Measurements from ENCODE around the gene DHH.

Gene DHH

DNA sequence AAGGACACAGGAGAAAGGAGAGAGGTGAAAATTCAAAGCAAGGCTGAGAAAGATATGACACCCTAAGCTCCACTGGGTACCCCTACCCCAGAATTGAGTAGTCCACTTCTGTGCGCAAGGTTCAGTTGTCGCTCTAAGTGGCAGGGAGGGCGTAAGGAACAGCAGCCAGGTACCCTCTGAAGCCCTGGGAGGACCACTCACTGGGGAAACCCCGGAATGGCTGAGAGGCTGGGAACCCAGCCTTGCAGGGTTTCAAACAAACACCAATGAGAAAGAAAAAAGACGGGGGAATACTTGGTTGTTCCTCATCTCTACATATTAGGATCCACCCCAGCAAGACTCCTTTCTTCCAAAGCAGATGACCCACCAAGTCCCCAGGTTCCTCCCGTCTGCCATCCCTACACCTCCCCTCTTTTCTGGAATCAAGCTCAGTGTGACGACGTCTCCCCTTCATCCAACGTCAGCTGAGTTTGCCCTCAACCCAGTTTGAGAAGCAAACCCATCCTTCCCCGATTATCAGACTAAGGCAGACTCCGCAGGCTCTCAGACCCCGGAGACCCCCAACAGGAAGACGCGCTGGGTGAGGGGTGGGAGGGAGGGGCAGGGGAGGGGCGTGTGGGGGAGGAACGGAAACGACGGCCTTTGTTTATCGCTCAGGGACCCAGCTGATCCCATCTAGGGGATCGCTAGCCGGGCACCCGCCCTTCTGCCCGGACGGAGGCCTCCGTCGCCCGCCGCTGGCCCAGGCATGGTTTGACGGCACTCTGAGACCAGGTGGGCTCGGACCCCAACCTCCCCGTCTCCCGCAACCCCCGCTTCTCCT lies 15.3 kb upstream of the DHH start:
- no peak for DNase-seq (ENCODE audit: low read depth in 1 of 2, low spot score in 1 of 2)

DNA sequence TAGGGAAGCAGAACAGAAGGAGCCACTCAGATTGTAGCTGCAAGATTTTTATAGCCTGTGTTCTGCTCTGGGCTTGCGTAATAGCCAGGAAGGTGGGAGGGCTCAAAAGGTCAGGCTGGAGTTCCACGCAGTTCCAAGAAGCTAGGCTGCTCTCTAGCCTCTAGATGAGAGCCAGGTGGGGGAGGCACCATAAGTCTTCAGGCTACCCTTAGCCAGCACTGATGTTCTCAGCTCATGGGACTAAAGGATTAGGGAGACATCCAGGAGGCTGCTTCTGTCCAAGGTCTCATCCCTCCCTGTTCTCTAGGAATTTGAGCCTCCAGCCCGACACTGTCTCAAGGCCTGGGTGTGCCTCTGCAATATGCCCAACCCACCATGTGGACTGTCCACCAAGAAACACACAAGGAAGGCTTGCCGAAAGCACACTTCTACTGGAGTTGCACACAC lies 14.4 kb upstream of the DHH start:
- no peak for DNase-seq (ENCODE audit: low read depth in 1 of 2, low spot score in 1 of 2)

DNA sequence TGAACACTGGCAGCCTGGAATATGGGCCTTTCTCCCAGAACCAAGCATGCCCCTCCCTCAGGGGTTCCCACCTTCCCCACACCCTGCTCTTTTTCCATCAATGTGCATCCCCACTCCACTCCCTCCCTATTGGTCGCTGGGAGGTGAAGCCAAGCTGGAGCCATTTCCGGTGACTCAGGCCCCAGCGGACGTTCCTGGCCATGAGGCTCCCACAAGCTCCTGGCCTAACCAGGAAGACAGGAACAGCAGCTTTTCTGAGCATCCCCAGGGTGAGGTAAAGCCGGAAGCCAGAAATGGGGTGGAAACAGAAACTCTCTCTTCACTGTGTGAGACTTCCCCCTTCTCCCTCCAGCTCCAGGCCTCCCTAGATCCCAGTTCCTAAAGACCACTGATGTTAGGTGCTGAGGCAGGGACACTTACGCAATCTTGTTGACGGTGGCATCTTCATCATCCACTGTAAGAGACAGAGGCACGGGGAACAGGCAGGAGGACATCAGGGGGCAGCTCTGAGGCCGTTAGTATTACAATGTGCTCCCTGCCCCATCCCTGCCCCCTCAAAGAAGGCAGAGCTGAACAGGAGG lies 11.0 kb upstream of the DHH start:
- DNase-seq (ENCODE audit: low read depth in 1 of 2, low spot score in 1 of 2): no peak

- no peak for DNase-seq (ENCODE audit: low read depth in 1 of 2, low spot score in 1 of 2)
These were observed 10.2 kb upstream of the DHH start for GRCh38 chr12:49104822-49105221.

DNA sequence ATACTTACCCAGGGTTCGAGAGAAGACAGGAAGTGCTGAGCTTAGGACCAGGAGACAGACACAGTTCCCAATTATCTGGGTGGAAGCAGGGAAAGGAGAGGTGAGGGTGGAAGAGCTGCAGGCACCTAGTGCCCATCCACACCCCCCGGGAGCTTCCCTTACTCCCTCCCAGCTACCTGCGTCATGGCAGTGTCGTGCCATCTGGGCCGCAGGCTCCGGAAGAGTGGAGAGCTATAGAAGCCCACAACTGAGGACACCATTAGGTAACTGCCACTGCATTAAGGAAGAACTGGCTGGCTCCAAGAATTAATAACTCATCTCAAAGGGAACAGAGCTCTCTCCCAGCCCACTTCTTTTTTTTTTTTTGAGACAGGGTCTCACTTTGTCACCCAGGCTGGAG lies 5.8 kb upstream of the DHH start:
- DNase-seq (ENCODE audit: low read depth in 1 of 2, low spot score in 1 of 2): no peak

DNA sequence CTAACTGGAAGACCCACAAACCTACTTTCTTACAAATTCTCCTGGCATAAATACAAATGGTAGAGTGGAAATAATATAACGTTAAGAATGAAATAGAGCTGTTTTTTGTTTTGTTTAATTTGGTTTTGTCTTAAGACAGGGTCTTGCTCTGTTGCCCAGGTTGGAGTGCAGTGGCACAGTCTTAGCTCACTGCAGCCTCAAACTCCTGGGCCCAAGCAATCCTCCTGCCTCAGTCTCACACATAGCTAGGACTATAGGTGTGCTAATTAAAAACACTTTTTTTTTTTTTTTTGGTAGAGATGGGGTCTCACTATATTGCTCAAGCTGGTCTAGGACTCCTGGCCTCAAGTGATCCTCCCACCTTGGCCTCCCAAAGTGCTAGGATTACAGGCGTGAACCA lies 4.1 kb upstream of the DHH start:
- no peak for DNase-seq (ENCODE audit: low read depth in 1 of 2, low spot score in 1 of 2)

GRCh38 chr12:49098035-49098451 lies 3.4 kb upstream of the DHH start:
- peak; percentile 38 to 45 for DNase-seq (ENCODE audit: low read depth in 1 of 2, low spot score in 1 of 2)

DNA sequence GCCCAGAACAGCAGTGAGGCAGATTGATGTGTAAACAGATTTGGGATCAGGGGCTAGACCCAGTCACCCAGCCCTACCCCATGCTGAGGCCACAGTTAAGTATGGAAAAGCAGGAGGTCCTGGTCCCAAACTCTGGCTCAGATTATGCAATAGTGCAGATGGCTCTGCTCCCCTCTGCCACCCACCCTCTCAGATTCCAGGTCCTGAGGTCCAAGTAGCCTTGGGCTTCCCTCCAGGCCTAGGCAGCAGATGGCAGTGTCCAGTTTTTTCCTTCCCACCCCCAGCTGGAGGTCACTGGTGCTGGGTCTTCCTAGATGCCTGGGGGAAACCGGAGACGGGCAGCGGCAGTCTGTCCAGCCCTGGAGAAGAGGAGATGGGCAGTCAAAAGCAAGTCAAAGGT lies 2.8 kb upstream of the DHH start:
- DNase-seq (ENCODE audit: low read depth in 1 of 2, low spot score in 1 of 2): no peak

GRCh38 chr12:49094975-49095365 lies 369 bp upstream of the DHH start:
- no peak for DNase-seq (ENCODE audit: low read depth in 1 of 2, low spot score in 1 of 2)

- DNase-seq (ENCODE audit: low read depth in 1 of 2, low spot score in 1 of 2): no peak
These were observed 825 bp downstream of the DHH start for GRCh38 chr12:49093792-49094159.

DNA sequence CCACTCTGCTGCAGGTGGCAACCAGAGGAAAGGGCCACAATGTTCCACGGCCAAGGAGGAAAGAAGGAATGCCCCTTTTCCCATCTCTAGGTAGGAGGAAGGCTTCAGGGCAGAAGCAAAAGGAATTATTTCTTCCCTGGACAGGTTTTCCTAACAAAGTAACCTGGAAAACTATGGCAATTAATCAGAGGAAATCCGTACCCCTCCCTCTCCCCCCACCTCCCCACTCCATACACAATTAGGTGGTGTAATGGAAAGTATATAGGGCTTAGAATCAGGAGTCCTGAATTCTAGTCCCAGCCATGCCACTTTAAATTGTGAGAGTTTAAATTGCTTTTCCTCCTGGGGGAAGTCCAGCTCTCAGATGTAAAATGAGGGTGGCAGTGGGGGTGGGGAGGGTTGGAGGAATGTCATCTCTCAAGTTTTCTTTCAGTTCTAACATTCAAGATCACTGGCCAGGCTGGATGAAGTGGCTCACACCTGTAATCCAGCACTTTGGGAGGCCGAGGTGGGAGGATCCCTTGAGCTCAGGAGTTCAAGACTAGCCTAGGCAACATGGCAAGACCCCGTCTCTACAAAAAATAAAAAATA lies 1.7 kb downstream of the DHH start:
- DNase-seq (ENCODE audit: low read depth in 1 of 2, low spot score in 1 of 2): no peak

GRCh38 chr12:49092086-49092815 lies 2.4 kb downstream of the DHH start:
- DNase-seq (ENCODE audit: low read depth in 1 of 2, low spot score in 1 of 2): no peak

- no peak for DNase-seq (ENCODE audit: low read depth in 1 of 2, low spot score in 1 of 2)
These were observed 2.8 kb downstream of the DHH start for GRCh38 chr12:49091836-49092085.

DNA sequence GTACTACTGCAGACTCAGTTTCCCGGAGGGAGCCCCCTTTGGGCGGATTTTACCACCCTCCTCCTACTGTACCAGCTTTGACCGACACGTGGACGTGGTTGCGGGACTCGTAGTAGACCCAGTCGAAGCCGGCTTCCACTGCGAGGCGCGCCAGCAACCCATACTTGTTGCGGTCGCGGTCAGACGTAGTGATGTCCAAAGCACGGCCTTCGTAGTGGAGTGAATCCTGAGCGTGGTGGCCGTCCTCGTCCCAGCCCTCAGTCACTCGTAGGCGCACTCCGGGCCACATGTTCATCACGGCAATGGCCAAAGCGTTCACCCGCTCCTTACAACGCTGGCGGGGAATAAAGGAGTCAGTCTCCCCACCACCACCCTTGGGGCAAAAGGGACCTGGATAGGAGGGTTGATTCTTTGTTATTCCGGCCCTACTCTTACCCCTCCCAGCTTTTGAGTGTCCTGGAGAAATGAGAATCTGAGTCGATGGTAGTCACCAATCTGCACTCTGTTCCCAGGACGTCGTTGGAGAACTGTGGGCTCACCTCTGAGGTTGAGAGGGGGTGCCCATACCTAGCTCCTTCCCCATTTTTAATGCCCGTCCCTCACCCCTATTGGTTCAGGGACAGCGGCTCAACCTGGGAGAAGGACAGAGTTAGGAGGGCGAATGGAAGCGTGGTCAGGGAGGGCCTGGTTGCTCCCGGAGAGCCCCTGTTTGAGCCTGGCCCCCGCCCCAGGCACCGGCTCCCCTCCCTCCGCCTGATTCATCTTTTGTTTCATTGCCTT lies 3.4 kb downstream of the DHH start:
- no peak for DNase-seq (ENCODE audit: low read depth in 1 of 2, low spot score in 1 of 2)

- DNase-seq (ENCODE audit: low read depth in 1 of 2, low spot score in 1 of 2): no peak
These were observed 4.5 kb downstream of the DHH start for GRCh38 chr12:49089821-49090773.

GRCh38 chr12:49088932-49089330 lies 5.7 kb downstream of the DHH start:
- DNase-seq (ENCODE audit: low read depth in 1 of 2, low spot score in 1 of 2): no peak

GRCh38 chr12:49088150-49088931 lies 6.3 kb downstream of the DHH start:
- peak in 1 of 2 donors; percentile 46 for DNase-seq (ENCODE audit: low read depth in 1 of 2, low spot score in 1 of 2)

DNA sequence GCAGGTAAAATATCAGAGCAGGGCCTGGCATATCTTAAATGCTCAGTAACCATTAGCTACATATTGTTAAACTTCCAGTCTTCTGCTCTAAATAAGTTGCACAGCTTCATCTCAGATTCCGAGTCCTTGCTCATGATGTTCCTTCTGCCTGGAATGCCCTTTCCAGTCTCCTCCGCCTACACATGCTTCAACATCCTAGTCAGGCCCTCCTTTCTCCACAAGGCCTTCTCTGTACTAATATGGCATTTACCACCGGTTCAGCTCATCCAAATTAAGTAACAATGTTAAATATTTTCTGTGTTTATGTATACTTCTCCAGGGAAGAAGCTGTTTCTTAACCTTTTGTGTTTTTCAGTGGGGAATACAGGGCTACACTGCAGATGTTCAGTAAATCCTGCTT lies 8.5 kb downstream of the DHH start:
- no peak for DNase-seq (ENCODE audit: low read depth in 1 of 2, low spot score in 1 of 2)

DNA sequence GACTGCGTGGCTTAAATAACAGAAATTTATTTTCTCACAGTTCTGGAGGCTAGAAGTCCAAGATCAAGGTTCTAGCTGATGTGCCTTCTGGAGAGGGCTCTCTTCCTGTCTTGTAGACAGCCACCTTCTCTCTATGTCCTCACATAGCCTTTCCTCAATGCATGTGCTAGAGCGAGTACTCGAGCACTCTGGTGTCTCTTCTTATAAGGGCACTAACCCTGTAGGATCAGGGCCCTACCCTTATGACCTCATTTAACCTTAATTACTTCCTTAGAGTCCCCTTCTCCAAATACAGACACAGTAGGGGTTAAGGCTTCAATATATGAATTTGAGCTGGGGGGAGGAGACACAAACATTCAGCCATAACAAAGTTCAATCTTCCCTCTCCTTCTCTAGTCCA lies 10.2 kb downstream of the DHH start:
- no peak for DNase-seq (ENCODE audit: low read depth in 1 of 2, low spot score in 1 of 2)

- DNase-seq (ENCODE audit: low read depth in 1 of 2, low spot score in 1 of 2): no peak
These were observed 14.8 kb downstream of the DHH start for GRCh38 chr12:49079793-49080192.
